GM08714 (cell line): ENCODE results near the gene GTF2IRD1.
"Not testable (repeated sequence)": the region's sequence is repeated elsewhere in the genome, so short reads cannot be mapped to it uniquely, and the experiment has no call there.

Experiments used
- H3K4me3 ChIP-seq: fragments of 200-500 bp; sonication (Bioruptor generic); 2 replicates; pipeline ENCODE4 v1.5.1; 2014; ENCODE audit warnings: mild to moderate bottlenecking, low read length, inconsistent platforms
- ZNF274 ChIP-seq: IDR thresholded peaks from 2 replicates; pipeline ENCODE4 v1.6.1; 2012; ENCODE audit warnings: mild to moderate bottlenecking, low read depth, low read length

The GTF2IRD1 gene

GRCh38 chr7:74518654-74519053 is 64.9 kb downstream of the GTF2IRD1 start:
- no peak overlapping the region for H3K4me3 ChIP-seq
- no peak for TF ChIP-seq ZNF274

GRCh38 chr7:74519395-74519794 is 65.7 kb downstream of the GTF2IRD1 start:
- no peak overlapping the region for H3K4me3 ChIP-seq
- no peak for TF ChIP-seq ZNF274

GRCh38 chr7:74521855-74522254 is 68.1 kb downstream of the GTF2IRD1 start:
- H3K4me3 ChIP-seq: no peak overlapping the region
- TF ChIP-seq ZNF274: no peak

DNA sequence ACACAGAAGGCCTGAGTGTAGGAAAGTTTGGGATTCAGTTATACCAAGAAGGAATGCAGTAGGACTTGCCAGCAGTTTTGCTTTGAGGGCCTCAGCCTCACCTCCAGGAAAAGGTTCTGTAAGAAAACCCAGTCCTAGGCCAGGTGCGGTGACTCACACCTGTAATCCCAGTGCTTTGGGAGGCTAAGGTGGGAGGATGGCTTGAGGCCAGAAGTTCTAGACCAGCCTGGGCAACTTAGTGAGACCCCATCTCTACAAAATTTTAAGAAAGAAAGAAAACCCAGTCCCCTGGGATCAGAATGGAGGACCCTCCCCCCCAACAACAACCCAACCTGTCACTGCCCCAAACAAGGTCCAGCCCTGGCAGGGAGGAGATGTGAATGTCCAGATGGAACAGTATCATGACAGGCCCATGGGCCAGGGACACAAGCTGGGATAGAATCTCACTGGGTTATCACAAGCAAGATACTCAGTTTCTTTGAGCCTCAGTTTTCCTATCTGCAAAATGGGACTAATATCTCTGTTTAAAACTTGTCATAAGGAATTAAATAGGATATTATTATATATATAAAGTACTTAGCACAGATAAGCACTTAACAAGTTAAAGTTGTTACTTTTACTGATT is 68.7 kb downstream of the GTF2IRD1 start:
- no peak for TF ChIP-seq ZNF274
- no peak overlapping the region for H3K4me3 ChIP-seq

- TF ChIP-seq ZNF274: no peak
Observed at GRCh38 chr7:74523015-74523414, 69.3 kb downstream of the GTF2IRD1 start.

GRCh38 chr7:74525140-74525539 is 71.4 kb downstream of the GTF2IRD1 start:
- TF ChIP-seq ZNF274: no peak

More at GRCh38 chr7:74523015-74523414, 69.3 kb downstream of the GTF2IRD1 start:
- no peak overlapping the region for H3K4me3 ChIP-seq

GRCh38 chr7:74525881-74526280 is 72.2 kb downstream of the GTF2IRD1 start:
- no peak for TF ChIP-seq ZNF274

More at GRCh38 chr7:74525140-74525539, 71.4 kb downstream of the GTF2IRD1 start:
- H3K4me3 ChIP-seq: no peak overlapping the region

GRCh38 chr7:74526780-74527179 is 73.1 kb downstream of the GTF2IRD1 start:
- H3K4me3 ChIP-seq: no peak overlapping the region
- no peak for TF ChIP-seq ZNF274

More at GRCh38 chr7:74525881-74526280, 72.2 kb downstream of the GTF2IRD1 start:
- H3K4me3 ChIP-seq: no peak overlapping the region

GRCh38 chr7:74527842-74528241 is 74.1 kb downstream of the GTF2IRD1 start:
- TF ChIP-seq ZNF274: no peak
- H3K4me3 ChIP-seq: no peak overlapping the region

- not testable (repeated sequence) for H3K4me3 ChIP-seq
Observed at GRCh38 chr7:74528773-74529172, 75.1 kb downstream of the GTF2IRD1 start.

DNA sequence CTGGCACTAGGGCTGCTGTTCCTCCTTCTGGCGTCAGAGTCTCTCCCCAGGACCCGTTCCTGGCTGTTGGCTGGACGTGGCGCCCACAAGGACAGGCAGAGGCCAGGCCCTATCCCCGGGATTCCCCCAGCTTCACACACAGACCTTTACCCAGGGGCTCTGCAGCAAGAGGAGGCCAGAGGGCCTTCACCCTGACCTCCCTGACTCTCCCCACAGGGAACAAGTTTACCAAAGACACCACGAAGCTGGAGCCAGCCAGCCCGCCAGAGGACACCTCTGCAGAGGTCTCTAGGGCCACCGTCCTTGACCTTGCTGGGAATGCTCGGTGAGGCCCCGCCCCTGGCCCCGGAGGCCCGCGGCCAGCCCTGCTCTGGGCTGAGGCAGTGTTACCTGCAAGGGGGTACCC is 82.2 kb downstream of the GTF2IRD1 start:
- no peak for TF ChIP-seq ZNF274
- no peak overlapping the region for H3K4me3 ChIP-seq

GRCh38 chr7:74541937-74542336 is 88.2 kb downstream of the GTF2IRD1 start:
- not testable (repeated sequence) for H3K4me3 ChIP-seq

DNA sequence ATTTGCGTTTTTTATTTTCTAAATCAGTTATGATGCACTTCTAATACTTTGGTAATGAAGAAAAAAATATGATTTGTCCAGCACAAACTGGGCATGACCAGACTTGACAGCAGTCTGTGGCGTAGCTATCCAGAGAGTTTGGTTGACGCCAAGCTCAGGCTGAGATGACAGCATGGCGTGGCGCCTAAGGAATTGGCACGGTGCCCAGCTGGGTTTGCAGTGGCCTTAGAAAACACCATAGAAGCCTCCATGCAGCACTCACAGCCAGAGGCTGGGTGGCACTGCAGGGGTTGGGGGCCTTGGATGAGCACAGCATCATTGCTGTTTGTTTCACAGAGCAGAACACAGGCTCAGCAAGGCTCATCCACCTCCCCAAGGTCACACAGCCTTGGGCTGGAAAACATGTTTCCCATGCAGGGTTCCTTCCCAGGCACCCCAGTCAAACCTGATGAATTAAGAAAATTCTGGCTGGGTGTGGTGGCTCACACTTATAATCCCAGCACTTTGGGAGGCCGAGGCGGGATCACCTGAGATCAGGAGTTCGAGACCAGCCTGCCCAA is 88.9 kb downstream of the GTF2IRD1 start:
- no peak for TF ChIP-seq ZNF274
- no peak overlapping the region for H3K4me3 ChIP-seq

DNA sequence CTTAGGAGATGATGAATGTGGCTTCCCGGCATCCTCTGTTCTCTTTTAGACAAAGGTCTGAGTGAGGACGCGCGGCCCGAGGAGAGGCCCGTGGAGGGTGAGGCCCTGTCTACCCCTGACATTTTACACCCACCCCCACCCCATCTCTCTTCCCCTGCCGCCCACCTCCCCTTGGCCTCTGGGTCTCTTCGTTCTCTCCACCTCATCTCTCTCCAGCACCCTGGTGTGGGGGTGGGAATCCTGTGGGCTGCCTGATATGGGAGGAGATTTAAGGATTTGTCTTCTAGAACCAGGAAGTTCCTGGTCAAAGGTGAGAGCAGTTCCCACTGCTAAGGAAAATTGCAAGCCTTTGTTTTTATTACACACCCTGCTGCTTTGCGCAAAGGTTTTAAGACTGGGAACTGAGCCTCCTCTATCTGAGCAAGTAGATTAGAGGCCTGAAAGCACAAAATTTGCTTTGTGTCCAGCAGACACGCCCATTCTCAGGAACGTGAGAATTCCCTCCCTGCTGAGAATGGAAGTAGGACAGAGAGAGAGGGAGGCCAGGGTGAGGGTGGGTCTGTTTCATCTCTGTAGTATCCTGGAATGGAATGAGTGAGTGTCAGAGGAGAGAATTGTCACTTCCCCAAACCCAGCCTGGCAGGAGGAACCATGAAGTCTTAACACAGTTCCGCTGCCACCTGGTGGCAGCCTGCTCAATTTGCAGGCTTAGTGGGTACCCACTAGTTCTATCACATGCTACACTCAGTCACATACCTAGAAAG is 91.2 kb downstream of the GTF2IRD1 start:
- no peak overlapping the region for H3K4me3 ChIP-seq
- TF ChIP-seq ZNF274: no peak

GRCh38 chr7:74545921-74546320 is 92.2 kb downstream of the GTF2IRD1 start:
- no peak overlapping the region for H3K4me3 ChIP-seq
- TF ChIP-seq ZNF274: no peak

DNA sequence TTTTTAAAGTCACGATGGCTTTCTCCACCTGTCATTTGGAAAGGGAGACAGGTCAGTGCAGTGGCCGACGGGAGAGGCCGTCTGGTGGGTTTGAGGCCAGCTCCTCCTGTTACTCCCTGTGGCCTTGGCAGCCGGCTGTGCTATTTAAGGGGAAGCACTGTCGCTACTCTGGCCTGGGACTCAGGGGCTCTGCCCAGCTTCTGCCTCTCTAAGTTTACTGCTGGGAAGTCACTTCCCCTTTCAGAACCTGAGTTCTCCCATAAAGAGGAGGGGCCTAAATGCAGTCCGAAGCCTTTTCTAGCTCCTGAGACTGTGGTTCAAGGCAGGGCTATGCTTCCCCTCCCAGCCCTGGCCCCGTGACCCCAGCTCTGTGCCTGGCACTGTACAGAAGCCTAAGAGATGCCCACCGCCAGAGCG is 99.9 kb downstream of the GTF2IRD1 start:
- H3K4me3 ChIP-seq: not testable (repeated sequence)
